Fibroblast of skin of back (primary cell): ENCODE results near the gene CRYBA4.

ENCODE experiments used
- DNase-seq: peaks from one replicate; pipeline ENCODE4 v3.0.0-alpha.2; 2013

The CRYBA4 gene

DNA sequence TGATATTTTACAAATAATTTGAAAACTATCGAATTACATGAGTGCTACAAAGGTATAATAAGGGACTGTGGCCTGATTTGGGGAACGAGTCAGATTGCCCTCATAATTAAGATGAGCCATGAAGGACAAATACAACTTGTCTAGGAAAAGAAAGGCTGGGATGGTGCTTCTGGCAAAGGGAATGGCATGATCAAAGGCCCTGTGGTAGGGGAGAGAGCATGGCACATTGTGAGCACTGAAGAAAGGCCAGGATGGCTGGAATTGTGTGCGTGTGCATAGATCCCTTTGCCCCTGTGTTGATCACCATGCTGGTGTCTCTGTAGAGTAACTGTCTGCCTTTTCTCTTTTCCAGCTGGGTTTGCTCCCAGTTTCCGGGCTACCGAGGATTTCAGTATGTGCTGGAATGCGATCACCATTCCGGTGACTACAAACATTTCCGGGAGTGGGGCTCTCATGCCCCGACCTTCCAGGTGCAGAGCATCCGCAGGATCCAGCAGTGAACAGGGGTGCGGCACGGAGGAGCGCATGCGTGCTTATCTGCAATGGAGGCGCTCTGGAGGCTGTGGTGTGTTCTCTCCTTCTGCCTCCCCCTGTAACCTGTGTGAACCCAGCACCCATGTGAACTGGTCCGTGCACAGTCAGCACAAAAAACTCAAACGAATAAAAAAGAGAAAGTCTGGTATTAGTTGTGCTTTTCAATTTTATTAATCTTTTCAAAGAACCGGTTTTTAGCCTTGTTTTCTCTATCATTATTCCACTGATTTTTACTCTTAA, 8.4 kb downstream of the CRYBA4 start:
- no peak for DNase-seq

DNA sequence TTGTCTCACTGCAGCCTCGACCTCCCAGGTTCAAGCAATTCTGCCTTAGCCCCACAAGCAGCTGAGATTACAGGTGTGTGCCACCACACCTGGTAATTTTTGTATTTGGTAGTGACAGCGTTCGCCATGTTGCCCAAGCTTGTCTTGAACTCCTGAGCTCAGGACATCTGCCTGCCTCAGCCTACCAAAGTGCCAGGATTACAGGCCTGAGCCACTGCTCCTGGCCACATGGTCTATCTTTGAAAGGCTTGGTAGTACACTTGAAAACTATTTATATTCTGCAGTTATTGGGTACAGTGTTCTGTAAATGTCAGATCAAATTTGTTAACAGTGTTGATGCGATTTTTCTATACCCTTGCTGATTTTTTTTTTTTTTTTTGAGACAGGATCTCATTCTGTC, 9.5 kb downstream of the CRYBA4 start:
- DNase-seq = no peak

- DNase-seq = no peak
These were observed 10.8 kb downstream of the CRYBA4 start for GRCh38 chr22:26632422-26633155.

DNA sequence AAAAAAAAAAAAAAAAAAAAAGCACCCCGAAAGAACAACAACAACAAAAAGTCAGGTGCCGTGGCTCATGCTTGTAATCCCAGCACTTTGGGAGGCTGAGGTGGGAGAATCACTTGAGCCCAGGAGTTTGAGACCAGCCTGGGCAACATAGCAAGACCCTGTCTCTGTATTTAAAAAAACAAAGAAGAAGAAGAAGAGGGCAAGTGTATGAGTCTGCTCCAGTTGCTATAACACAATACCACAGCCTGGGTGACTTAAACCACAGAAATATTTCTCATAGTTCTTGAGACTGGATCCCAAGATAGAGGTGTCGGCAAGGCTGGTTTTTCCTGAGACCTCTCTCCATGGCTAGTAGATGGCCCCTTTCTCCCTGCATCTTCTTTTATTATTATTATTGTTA, 12.4 kb downstream of the CRYBA4 start:
- DNase-seq = no peak

- DNase-seq = no peak
These were observed 13.4 kb downstream of the CRYBA4 start for GRCh38 chr22:26635117-26635516.

- DNase-seq = no peak
These were observed 14.5 kb downstream of the CRYBA4 start for GRCh38 chr22:26636296-26636695.

DNA sequence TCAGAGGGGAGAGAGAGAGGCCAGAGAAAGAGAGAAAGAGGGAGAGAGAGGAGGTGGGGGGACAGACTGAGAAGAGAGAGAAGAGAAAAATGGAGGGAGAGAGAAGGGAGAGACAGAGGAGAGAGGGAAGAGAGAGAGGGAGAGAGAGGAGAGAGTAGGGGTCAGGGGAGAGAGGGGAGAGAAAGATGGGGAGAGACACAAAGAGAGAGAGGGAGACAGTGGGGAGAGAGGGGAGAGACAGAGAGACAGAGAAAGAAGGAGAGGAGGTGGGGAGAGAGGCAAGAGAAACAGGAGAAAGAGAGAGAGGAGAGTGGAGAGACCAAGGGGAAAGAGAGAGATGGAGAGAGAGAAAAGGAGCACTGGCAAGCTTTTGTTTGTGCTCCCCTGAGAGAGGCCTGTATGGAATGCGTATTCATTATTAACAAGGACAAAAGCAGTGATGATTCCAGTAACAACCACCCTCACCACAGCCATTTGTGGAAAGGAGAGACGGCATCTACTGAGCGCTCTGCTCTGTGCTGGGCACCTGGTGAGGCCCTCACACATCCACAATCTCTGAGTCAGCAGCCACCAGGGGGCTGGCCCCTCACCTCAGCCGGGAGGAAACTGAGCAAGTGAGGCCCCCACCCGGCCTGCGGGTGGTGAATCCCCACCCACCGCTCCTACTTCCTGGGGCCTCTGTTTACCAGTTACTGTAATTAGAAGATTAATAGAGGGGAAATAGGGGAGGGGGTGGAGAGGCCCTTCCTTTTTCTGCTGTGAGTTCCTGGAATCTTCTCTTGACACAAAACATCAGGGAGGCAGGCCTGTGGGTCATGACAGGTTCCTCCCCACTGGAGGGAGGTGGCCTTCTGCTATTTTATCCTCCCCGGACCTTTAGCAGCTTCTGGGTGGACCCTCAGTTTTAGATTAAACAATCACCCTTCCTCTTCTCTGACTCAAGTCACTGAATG, 21.0 kb downstream of the CRYBA4 start:
- no peak for DNase-seq

GRCh38 chr22:26643418-26644100, 21.8 kb downstream of the CRYBA4 start:
- no peak for DNase-seq

- peak; percentile 32 for DNase-seq
These were observed 24.4 kb downstream of the CRYBA4 start for GRCh38 chr22:26646158-26646557.

- DNase-seq = no peak
These were observed 26.3 kb downstream of the CRYBA4 start for GRCh38 chr22:26648011-26648497.

GRCh38 chr22:26648528-26649388, 27.0 kb downstream of the CRYBA4 start:
- no peak for DNase-seq

GRCh38 chr22:26650722-26651421, 29.1 kb downstream of the CRYBA4 start:
- no peak for DNase-seq

- DNase-seq = no peak
These were observed 30.1 kb downstream of the CRYBA4 start for GRCh38 chr22:26651815-26652214.

DNA sequence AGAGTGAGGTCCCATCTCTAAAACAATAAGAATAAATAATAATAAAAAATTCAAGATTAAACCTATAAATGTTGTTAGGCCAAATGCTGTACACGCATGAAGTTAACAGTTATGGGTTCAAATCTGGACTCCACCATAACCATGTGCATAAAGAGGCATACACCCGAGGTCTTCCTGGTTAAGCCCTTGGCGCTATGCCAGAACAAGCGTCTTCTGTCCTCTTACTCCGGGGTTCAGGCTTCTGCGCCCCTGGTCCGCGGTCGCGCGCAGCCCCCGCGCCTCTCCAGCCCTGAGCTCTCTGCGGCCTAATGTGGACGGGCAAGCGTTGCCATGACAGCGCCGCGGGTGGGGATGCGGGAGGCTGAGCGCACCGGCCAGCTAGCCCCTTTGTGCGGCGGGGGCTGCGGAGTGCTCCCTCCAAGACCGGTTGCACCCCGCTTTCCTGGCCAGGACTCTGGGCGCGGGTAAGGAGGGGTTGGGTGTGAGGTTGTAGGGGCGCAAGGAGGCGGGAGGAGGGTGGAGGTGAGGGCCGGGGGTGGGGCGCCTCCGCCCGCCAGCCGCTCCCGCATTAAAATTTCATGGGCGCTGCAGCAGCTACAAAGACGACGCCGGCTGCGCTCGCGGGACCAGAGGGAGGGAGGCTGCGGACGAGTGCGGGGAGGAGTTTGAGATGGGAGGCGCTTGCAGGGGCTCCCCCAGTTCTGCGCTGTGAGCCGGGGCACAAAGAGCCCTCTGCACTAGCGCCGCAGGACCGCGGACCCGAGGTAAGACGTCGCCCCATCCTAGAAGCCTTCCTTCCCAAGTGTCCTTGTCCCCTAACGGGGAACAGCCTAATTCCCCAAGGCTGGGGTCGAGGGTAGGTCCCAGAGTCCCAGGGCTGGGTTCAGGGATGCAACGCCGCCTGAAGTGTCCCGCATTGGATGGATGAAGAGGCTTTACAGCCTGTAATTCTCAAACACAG, 35.4 kb downstream of the CRYBA4 start, which contains the start of gene MIAT:
Gene MIAT, plus strand, starts transcription at position 698 of the 961 bp plus-strand sequence.
- DNase-seq = no peak

- DNase-seq = no peak
These were observed 36.4 kb downstream of the CRYBA4 start for GRCh38 chr22:26658161-26658560.

- peak; percentile 90 for DNase-seq
These were observed 37.1 kb downstream of the CRYBA4 start for GRCh38 chr22:26658671-26659478.

GRCh38 chr22:26660356-26660755, 38.6 kb downstream of the CRYBA4 start:
- DNase-seq = no peak

DNA sequence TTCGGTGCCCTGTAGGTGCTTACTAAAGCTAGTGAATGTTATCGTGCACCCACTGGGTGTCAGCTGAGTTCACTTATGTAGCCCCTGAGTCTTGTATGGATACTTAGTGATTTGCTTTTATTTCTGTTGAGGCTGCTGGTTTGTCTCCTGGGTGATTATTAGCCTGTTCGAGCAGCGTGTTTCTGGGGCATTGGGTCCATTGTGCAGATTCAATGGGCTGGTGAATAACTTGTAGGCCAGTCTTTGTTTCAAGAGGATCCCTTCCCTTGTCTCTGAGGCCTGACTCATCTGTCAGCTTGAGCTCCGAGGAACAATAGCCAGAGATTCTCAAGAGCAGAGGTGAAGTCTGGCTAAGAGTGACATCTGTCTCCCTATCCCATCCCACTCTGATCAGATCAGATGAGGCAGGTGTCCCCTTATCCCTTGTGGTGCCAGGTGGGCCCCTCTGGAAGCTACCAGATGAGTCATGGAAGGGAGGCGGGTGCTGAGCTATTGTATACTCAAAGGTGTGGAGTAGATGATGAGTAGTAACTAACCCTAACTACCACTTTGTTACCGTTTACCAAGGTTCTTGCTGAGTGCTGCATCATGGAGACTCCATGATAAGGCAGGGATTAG, 39.3 kb downstream of the CRYBA4 start:
- no peak for DNase-seq
